KBM-7 (cell line): ENCODE results near the gene SMOC2.
"Not testable (repeated sequence)": the region's sequence is repeated elsewhere in the genome, so short reads cannot be mapped to it uniquely, and the experiment has no call there.

Experiments
- DNase-seq: peaks from one replicate; pipeline ENCODE4 v3.0.0-alpha.2; 2015
- in situ Hi-C: fragments of 300-500 bp; cut with MboI; formaldehyde crosslinking; loops from 2 replicates; pipeline ENCODE4 v1.14.3; 2020; ENCODE audit warnings: low sequenced_read_pairs, low pct_unique_long_range_greater_than_20kb, mixed read lengths

SMOC2 gene

GRCh38 chr6:168678077-168678476 is 237.1 kb downstream of the SMOC2 start:
- in situ Hi-C loops, result no loop called here
- DNase-seq, result no peak

DNA sequence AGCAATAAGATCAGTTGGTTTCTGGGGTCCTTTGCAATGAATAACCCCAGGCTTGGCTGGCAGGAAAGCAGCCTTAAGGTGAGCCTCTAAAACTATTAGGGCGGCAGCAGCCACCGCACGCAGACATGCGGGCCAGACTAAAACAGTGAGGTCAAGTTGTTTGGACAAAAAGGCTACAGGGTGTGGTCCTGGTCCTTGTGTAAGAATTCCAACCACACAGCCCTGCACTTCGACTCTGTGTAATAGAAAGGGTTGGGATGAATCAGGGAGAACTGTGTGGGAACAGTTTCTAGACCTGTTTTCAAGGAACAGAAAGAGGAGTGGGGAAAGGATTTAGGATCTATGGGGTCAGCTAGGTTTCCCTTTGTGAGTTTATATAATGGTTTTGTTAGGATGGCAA is 237.6 kb downstream of the SMOC2 start:
- no peak for DNase-seq
- in situ Hi-C loops, result no loop called here

- in situ Hi-C loops, result no loop called here
- DNase-seq, result no peak
Measured at GRCh38 chr6:168681748-168682147, 240.8 kb downstream of the SMOC2 start.

- DNase-seq, result no peak
- in situ Hi-C loops, result no loop called here
Measured at GRCh38 chr6:168683621-168684020, 242.6 kb downstream of the SMOC2 start.

- in situ Hi-C loops, result no loop called here
- DNase-seq, result no peak
Measured at GRCh38 chr6:168684471-168684870, 243.5 kb downstream of the SMOC2 start.

DNA sequence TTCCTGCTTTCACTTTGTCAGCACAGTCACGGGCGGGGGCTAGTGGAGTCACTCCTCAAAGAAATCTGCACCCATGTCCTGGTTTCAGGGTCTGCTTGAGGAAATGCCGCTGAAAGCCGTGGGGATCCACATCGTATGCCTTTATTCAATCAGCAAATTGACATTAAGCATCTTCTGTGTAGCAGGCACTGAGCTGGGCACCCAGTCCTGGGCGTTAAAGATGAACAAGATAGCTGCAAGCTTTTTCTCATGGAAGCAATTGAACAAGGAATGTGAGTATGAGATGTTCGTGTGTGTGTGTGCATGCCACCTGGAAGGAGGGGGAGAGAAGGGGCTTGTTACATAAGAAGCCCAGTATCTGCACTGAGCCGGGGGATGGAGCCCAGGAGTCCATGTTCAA is 243.9 kb downstream of the SMOC2 start:
- in situ Hi-C loops, result no loop called here

DNA sequence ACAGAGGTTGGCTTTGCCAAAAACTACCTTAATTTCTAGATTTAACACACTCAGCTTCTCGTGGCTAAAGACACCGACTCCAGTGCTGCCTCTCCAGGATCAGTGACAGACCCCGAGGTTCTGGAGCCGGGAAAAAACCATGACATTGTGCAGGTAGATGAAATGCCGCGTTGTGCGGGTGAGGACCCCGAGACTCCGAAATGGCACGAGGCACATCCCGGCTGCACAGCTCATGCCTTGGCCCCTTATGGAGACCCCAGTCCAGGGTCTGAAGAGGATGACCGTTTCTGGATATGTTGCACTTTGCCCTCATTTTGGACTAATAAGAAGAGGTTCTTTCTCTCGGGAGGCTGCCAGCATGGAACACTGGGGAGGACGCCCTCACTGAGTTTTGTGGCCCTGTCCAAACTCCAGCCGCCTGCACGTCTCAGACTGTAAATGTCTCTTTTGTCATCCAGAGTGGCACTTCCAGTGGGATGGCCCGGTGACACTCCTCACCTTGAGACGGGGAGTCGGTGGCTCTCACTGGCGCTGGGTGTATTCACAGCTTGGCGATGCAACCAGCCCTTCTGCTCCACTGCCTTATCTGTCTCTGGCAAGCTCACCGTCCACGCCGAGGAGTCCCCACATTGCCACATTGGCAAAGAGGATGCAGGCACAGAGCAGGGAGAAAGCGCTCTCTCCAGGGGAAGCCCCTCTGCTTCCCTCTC is 245.2 kb downstream of the SMOC2 start:
- no peak for DNase-seq
- in situ Hi-C loops, result no loop called here

More for the DNA sequence above, 243.9 kb downstream of the SMOC2 start:
- no peak for DNase-seq

- in situ Hi-C loops, result no loop called here
Measured at GRCh38 chr6:168686831-168687730, 246.1 kb downstream of the SMOC2 start.

GRCh38 chr6:168690271-168690670 is 249.3 kb downstream of the SMOC2 start:
- in situ Hi-C loops, result no loop called here
- no peak for DNase-seq

More at GRCh38 chr6:168686831-168687730, 246.1 kb downstream of the SMOC2 start:
- no peak for DNase-seq

- in situ Hi-C loops, result no loop called here
- no peak for DNase-seq
Measured at GRCh38 chr6:168691774-168692173, 250.8 kb downstream of the SMOC2 start.

DNA sequence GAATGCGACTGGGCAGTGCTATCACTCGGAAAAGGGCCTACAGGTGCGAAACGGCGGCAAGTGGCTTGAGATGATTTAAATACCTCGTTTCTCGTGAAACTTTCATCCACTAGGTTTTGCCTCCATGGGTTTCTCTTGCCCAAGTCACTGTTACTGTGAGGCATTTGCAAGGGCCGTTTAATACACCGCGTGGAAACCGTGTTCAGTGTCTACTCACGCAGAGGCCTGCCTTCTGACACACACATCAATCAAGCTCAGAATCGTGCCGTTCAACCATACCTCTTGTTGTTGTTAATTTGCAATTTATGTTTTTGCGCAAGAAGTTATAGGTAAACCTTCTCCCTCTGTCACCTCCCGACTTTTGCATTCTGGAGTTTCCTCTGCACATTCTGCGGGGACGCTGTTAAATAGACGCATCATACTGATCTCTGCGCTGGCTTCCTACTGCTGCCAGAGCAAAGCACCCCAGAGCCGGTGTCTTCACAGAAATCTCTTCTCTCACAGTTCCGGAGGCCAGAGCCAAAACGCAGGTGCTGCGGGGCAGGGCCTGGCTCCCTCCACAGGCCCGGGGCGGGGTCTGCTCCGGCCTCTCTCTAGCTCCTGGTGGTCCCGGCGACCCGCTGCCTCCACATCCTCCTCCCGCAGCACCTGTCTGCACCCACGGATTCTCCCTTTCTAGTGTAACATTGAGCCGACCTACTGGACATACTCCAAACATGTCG is 251.4 kb downstream of the SMOC2 start:
- in situ Hi-C loops, result no loop called here
- no peak for DNase-seq

DNA sequence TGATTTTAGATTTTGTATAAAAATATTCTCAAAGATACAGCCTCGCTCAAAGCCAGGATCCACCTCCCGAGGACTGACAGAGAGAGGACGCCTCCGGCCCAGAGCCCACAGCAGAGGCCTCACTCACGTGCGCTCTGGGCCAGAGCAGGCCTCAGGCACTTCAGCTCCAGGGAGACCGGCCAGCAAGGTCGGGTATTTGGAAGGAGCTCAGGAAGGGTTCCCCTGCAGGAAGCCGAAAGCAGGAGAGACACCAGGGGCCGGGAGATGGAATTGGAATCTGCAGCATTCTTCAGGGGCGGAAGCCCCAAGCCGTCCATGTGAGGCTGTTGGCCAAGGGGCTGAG is 251.9 kb downstream of the SMOC2 start:
- in situ Hi-C loops, DNase-seq: not testable (repeated sequence)

GRCh38 chr6:168694797-168695196 is 253.8 kb downstream of the SMOC2 start:
- DNase-seq, in situ Hi-C loops: not testable (repeated sequence)

GRCh38 chr6:168695701-168696100 is 254.7 kb downstream of the SMOC2 start:
- in situ Hi-C loops, result no loop called here
- DNase-seq, result no peak

GRCh38 chr6:168698923-168699322 is 257.9 kb downstream of the SMOC2 start:
- in situ Hi-C loops, result no loop called here
- no peak for DNase-seq

- DNase-seq, result no peak
- in situ Hi-C loops, result no loop called here
Measured at GRCh38 chr6:168699631-168700295, 258.8 kb downstream of the SMOC2 start.

GRCh38 chr6:168700880-168701279 is 259.9 kb downstream of the SMOC2 start:
- in situ Hi-C loops, result no loop called here
- no peak for DNase-seq

GRCh38 chr6:168703990-168704389 is 263.0 kb downstream of the SMOC2 start:
- no peak for DNase-seq
- in situ Hi-C loops, result no loop called here

DNA sequence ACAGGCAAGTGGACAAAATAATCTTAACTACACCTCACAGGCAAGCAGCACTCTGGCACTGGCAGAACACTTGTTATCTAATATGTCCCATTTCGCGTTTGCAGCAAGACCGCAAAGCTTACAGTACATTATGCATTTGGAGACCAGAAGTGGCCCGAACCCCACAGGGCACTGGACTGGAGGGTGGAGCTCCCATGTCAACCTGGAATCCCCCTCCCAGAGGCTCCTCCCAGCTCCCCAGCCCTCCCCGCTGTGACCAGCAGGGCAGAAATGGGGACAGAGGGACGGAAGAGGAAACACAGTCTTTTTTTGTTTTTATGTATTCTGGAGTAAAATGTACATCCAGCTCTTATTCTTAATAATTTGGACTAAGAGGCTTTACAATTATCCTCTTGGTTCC is 263.7 kb downstream of the SMOC2 start:
- no peak for DNase-seq
- in situ Hi-C loops, result no loop called here
